ENCODE data around the gene KIAA1217. TPM values are rescaled to one million over a fixed set of nuclear protein-coding genes. Genes with fewer than 3 reads are reported as not detected.

Gene KIAA1217
- total and polyA plus RNA-seq, 2 experiments from 2014 or later = 5.4 to 8.1 TPM

DNA sequence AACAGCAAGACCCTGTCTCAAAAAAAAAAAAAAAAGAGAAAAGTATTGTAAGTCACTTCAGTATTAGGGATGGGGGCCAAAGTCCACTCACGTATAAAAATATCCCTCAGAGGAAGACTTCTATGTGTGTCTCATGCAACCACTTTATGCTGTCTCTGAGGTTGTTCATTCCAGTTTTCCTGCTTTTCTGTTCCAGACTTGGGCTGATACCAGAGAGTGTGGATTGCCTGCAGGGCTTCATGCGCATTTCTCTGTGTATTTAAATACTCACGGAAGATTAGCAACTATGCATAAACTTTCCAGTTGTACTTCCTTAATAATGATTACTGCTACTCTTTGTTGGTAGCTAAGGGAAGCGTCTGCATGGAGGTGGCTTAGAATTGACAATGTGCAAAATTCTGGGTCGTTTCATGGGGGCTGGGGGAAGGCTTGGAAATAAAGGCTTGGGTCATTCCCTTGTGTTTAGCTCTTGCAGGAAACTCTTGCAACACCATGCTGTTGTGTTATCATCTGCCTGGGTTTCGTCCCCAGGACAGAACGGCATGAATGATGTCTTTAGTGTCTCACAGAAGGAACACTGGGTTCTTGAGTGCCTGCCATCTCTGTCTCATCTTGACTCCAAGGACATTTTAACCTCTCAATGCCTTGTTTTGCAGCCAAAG lies 54.1 kb downstream of the KIAA1217 start:
- Histone ChIP-seq H2AFZ (no peak overlapping the region), H3K9me3 (ENCODE audit: low read depth) (no peaks in the 10 kb centered on the region), H3K27ac (no peak overlapping the region), H3K27me3 (replicated peaks; ENCODE audit: insufficient read depth) (no peaks in the 10 kb centered on the region), H3K79me2 (ENCODE audit: insufficient read depth) (no peaks in the 10 kb centered on the region), H3K9me2 (ENCODE audit: insufficient read depth) (no peaks in the 10 kb centered on the region), H3K9ac (no peak overlapping the region), H4K20me1 (ENCODE audit: insufficient read depth) (no peaks in the 10 kb centered on the region), H3K4me1 (ENCODE audit: insufficient read depth) (no peaks in the 10 kb centered on the region), H3K36me3 (ENCODE audit: low read depth) (no peaks in the 10 kb centered on the region), H3F3A (ENCODE audit: insufficient read depth) (no peaks in the 10 kb centered on the region), H3K4me3 (no peak overlapping the region), H3K4me2 (ENCODE audit: unreplicated experiment) (no peak overlapping the region)
- TF ChIP-seq EZH2phosphoT487 (IDR thresholded peaks at IDR 0.05; ENCODE audit: insufficient read depth, low read depth) = no peak
- no peak for TF ChIP-seq EZH2 (IDR thresholded peaks at IDR 0.05; ENCODE audit: insufficient read depth, poor library complexity, severe bottlenecking)
- 17 to 19% methylated on average over 7 of the region's 7 CpGs for WGBS, 2 experiments (ENCODE audit: low coverage in 1 of 2, low lambda C conversion rate in 2 of 2, missing lambda C conversion rate in 2 of 2)
- in situ Hi-C loops (cut with MboI) = no loop called here
- no peak for DNase-seq

GRCh38 chr10:24269476-24269875 lies 60.5 kb downstream of the KIAA1217 start:
- H3K9me3 ChIP-seq (ENCODE audit: low read depth) = no peaks in the 10 kb centered on the region
- in situ Hi-C loops (cut with MboI) = no loop called here
- H3F3A ChIP-seq (ENCODE audit: insufficient read depth) = no peaks in the 10 kb centered on the region
- no peak overlapping the region for H3K9ac ChIP-seq
- no peaks in the 10 kb centered on the region for H4K20me1 ChIP-seq (ENCODE audit: insufficient read depth)
- DNase-seq = no peak
- H3K27ac ChIP-seq = no peak overlapping the region
- H3K4me2 ChIP-seq (ENCODE audit: unreplicated experiment) = no peak overlapping the region
- H3K9me2 ChIP-seq (ENCODE audit: insufficient read depth) = no peaks in the 10 kb centered on the region
- 72 to 75% methylated on average over 1 of the region's 1 CpG for WGBS, 2 experiments (ENCODE audit: low coverage in 1 of 2, low lambda C conversion rate in 2 of 2, missing lambda C conversion rate in 2 of 2)
- no peaks in the 10 kb centered on the region for H3K36me3 ChIP-seq (ENCODE audit: low read depth)
- no peak overlapping the region for H2AFZ ChIP-seq
- no peak for TF ChIP-seq EZH2 (IDR thresholded peaks at IDR 0.05; ENCODE audit: insufficient read depth, poor library complexity, severe bottlenecking)
- TF ChIP-seq EZH2phosphoT487 (IDR thresholded peaks at IDR 0.05; ENCODE audit: insufficient read depth, low read depth) = no peak
- no peaks in the 10 kb centered on the region for H3K27me3 ChIP-seq (replicated peaks; ENCODE audit: insufficient read depth)
- H3K4me1 ChIP-seq (ENCODE audit: insufficient read depth) = no peaks in the 10 kb centered on the region
- no peaks in the 10 kb centered on the region for H3K79me2 ChIP-seq (ENCODE audit: insufficient read depth)
- H3K4me3 ChIP-seq = no peak overlapping the region

DNA sequence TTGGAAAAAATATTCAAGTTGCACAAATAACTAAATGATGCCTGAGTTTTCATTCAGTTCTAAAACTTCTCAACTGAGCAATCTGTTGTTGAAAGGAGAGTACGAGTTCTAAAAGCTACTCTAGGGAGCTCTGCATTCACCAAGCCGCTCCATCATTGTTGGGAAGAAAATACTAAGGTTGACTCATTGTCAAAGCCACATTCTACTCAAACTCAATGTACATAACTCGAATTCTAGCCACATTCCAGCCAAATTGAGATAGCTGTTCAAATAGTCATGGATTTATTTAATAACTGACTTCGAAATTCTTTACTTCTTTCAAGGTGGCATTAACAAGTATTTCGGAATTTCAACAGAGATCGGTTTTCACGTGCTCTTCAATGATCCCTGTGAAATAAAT lies 63.4 kb downstream of the KIAA1217 start:
- 74 to 76% methylated on average over 7 of the region's 7 CpGs for WGBS, 2 experiments (ENCODE audit: low coverage in 1 of 2, low lambda C conversion rate in 2 of 2, missing lambda C conversion rate in 2 of 2)
- Histone ChIP-seq H3K9ac (no peak overlapping the region), H3K4me3 (no peak overlapping the region), H3K27ac (no peak overlapping the region), H3K27me3 (replicated peaks; ENCODE audit: insufficient read depth) (no peaks in the 10 kb centered on the region), H3K4me2 (ENCODE audit: unreplicated experiment) (no peak overlapping the region), H3K36me3 (ENCODE audit: low read depth) (no peaks in the 10 kb centered on the region), H3K4me1 (ENCODE audit: insufficient read depth) (no peaks in the 10 kb centered on the region), H2AFZ (no peak overlapping the region), H3F3A (ENCODE audit: insufficient read depth) (no peaks in the 10 kb centered on the region), H3K79me2 (ENCODE audit: insufficient read depth) (no peaks in the 10 kb centered on the region), H3K9me2 (ENCODE audit: insufficient read depth) (no peaks in the 10 kb centered on the region), H3K9me3 (ENCODE audit: low read depth) (no peaks in the 10 kb centered on the region), H4K20me1 (ENCODE audit: insufficient read depth) (no peaks in the 10 kb centered on the region)
- TF ChIP-seq EZH2 (IDR thresholded peaks at IDR 0.05; ENCODE audit: insufficient read depth, poor library complexity, severe bottlenecking) (no peak), EZH2phosphoT487 (IDR thresholded peaks at IDR 0.05; ENCODE audit: insufficient read depth, low read depth) (no peak)
- in situ Hi-C loops (cut with MboI) = no loop called here
- no peak for DNase-seq

GRCh38 chr10:24277277-24277676 lies 68.3 kb downstream of the KIAA1217 start:
- Histone ChIP-seq H3K4me3 (no peak overlapping the region), H3F3A (ENCODE audit: insufficient read depth) (no peaks in the 10 kb centered on the region), H3K27ac (no peak overlapping the region), H3K27me3 (replicated peaks; ENCODE audit: insufficient read depth) (no peaks in the 10 kb centered on the region), H3K9me2 (ENCODE audit: insufficient read depth) (no peaks in the 10 kb centered on the region), H3K4me2 (ENCODE audit: unreplicated experiment) (no peak overlapping the region), H2AFZ (no peak overlapping the region), H3K9ac (no peak overlapping the region), H3K9me3 (ENCODE audit: low read depth) (no peaks in the 10 kb centered on the region), H4K20me1 (ENCODE audit: insufficient read depth) (no peaks in the 10 kb centered on the region), H3K36me3 (ENCODE audit: low read depth) (no peaks in the 10 kb centered on the region), H3K79me2 (ENCODE audit: insufficient read depth) (no peaks in the 10 kb centered on the region), H3K4me1 (ENCODE audit: insufficient read depth) (no peaks in the 10 kb centered on the region)
- 81 to 94% methylated on average over 3 of the region's 3 CpGs for WGBS, 2 experiments (ENCODE audit: low coverage in 1 of 2, low lambda C conversion rate in 2 of 2, missing lambda C conversion rate in 2 of 2)
- no peak for DNase-seq
- in situ Hi-C loops (cut with MboI) = no loop called here
- TF ChIP-seq EZH2phosphoT487 (IDR thresholded peaks at IDR 0.05; ENCODE audit: insufficient read depth, low read depth) (no peak), EZH2 (IDR thresholded peaks at IDR 0.05; ENCODE audit: insufficient read depth, poor library complexity, severe bottlenecking) (no peak)

Measured in GM23248 (cell line).